AG04450 (cell line): Measurements from ENCODE around the gene RALGPS1. TPM values are rescaled to one million over a fixed set of nuclear protein-coding genes. Genes with fewer than 3 reads are reported as not detected.

ENCODE experiments used
- CTCF ChIA-PET: fragments of 300-600, 350-600 bp; formaldehyde crosslinking; extraction: SDS; loops from one replicate; lab custom pipeline; 2022; ENCODE audit warnings: antibody characterized with exemption, inconsistent platforms; lab: Charles Lee
- POLR2A ChIA-PET: fragments of 350-600 bp; formaldehyde crosslinking; extraction: SDS; loops from one replicate; lab custom pipeline; 2021; ENCODE audit warnings: antibody characterized with exemption, inconsistent platforms; lab: Yijun Ruan, JAX
- DNase-seq: peaks from one replicate; pipeline ENCODE4 v3.0.0-alpha.2; 2011; ENCODE audit warnings: low read depth, low spot score
- H3K27ac ChIP-seq: one replicate; pipeline ENCODE4 v1.5.1; 2012; ENCODE audit warnings: low read depth, low read length, control low read depth
- H3K27me3 ChIP-seq: one replicate; pipeline ENCODE4 v1.6.0; 2012; ENCODE audit warnings: low read length; ENCODE audit not compliant: control insufficient read depth, insufficient read depth
- H3K4me3 ChIP-seq: 2 replicates; pipeline ENCODE4 v1.5.1; 2011; ENCODE audit warnings: mild to moderate bottlenecking, low read depth, low read length, control low read depth
- H3K9me3 ChIP-seq: 2 replicates; pipeline ENCODE4 v1.5.1; 2012; ENCODE audit warnings: low read length; ENCODE audit not compliant: control insufficient read depth, insufficient read depth
- polyA plus RNA-seq: library from polyadenylated mRNA; depleted of rRNA; stranded (reverse); fragments of >200 nt; gene quantifications from 2 replicates; pipeline ENCODE4 v1.2.3, GENCODE V29; 2011
- TF ChIP-seq, protein P1 (sequence below): IDR thresholded peaks from 2 replicates; pipeline ENCODE4 v1.5.1; 2011; ENCODE audit warnings: low read depth, low read length, control low read depth, inconsistent platforms

RALGPS1 gene
- polyA plus RNA-seq, 1 experiment: 4.6 TPM

- ChIA-PET CTCF (no interaction called here), POLR2A (no interaction called here)
- DNase-seq: no peak
- H3K4me3 ChIP-seq: no peak overlapping the region
- no peaks in the 10 kb centered on the region; the same call in 1 of the 2 replicates for H3K9me3 ChIP-seq
- TF ChIP-seq, protein P1, sequence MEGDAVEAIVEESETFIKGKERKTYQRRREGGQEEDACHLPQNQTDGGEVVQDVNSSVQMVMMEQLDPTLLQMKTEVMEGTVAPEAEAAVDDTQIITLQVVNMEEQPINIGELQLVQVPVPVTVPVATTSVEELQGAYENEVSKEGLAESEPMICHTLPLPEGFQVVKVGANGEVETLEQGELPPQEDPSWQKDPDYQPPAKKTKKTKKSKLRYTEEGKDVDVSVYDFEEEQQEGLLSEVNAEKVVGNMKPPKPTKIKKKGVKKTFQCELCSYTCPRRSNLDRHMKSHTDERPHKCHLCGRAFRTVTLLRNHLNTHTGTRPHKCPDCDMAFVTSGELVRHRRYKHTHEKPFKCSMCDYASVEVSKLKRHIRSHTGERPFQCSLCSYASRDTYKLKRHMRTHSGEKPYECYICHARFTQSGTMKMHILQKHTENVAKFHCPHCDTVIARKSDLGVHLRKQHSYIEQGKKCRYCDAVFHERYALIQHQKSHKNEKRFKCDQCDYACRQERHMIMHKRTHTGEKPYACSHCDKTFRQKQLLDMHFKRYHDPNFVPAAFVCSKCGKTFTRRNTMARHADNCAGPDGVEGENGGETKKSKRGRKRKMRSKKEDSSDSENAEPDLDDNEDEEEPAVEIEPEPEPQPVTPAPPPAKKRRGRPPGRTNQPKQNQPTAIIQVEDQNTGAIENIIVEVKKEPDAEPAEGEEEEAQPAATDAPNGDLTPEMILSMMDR: no peak
- H3K27me3 ChIP-seq: no peaks in the 10 kb centered on the region
- no peak overlapping the region for H3K27ac ChIP-seq
Observed at GRCh38 chr9:127112735-127113161, 198.2 kb downstream of the RALGPS1 start.

GRCh38 chr9:127113191-127113972 is 198.8 kb downstream of the RALGPS1 start:
- H3K9me3 ChIP-seq: no peaks in the 10 kb centered on the region; the same call in 1 of the 2 replicates
- no peaks in the 10 kb centered on the region for H3K27me3 ChIP-seq
- ChIA-PET POLR2A (no interaction called here), CTCF (no interaction called here)
- no peak overlapping the region for H3K4me3 ChIP-seq
- TF ChIP-seq, protein P1: no peak
- H3K27ac ChIP-seq: no peak overlapping the region
- no peak for DNase-seq

DNA sequence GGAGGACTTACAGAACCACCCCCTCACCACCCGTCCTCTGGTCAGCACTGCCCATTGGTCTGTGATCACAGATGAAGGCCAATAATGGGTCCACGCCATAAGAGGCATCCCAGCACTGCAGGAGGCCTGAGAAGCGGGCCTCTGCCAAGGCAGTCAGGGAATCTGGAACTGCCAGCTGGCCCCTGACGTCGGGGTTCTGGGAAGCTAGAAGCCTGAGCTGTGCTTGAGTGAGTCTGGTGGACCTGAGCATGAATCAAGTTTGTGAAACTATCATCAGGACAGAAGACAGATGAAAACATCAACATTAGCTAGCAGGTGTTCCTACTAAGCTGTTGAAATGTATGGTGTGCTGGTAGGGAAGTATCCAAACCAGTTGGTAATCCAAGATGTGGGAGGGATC is 200.0 kb downstream of the RALGPS1 start:
- no peaks in the 10 kb centered on the region; the same call in 1 of the 2 replicates for H3K9me3 ChIP-seq
- POLR2A ChIA-PET: no interaction called here
- CTCF ChIA-PET: no interaction called here
- TF ChIP-seq, protein P1: no peak
- no peak overlapping the region for H3K27ac ChIP-seq
- no peaks in the 10 kb centered on the region for H3K27me3 ChIP-seq
- no peak overlapping the region for H3K4me3 ChIP-seq
- no peak for DNase-seq

- ChIA-PET POLR2A (interaction anchor here (1.4 kb wide), 1 partner anchor 7 kb away, joined by 3 read pairs; no protein-coding TSS in a partner anchor), CTCF (interaction anchor here (1.7 kb wide), 1 partner anchor 176 kb away, joined by 4 read pairs; no protein-coding TSS in a partner anchor)
- Histone ChIP-seq H3K27ac (no peak overlapping the region), H3K9me3 (no peaks in the 10 kb centered on the region; the same call in 1 of the 2 replicates), H3K4me3 (no peak overlapping the region), H3K27me3 (no peaks in the 10 kb centered on the region)
- TF ChIP-seq, protein P1: no peak
- DNase-seq: no peak
Observed at GRCh38 chr9:127116088-127116726, 201.6 kb downstream of the RALGPS1 start.

DNA sequence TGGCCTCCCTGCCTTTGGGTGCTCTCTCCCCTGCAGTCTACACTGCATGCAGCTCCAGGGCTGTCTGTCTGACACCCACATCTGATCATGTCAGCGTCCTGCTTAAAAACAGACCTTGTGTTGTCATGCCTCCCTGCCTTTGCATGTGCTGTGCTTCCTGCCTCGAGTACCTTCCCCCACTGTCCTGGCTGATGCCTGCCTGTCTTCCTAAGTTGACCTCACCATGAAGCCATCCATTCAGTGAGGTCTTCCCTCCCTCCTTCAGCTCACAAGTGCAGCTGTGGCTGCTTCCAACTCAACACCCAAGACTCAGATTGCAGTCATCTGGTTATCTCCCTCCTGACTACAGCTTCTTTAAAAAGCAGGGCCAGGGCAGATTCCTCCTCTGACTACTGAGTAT is 202.4 kb downstream of the RALGPS1 start:
- POLR2A ChIA-PET: interaction anchor here (0.6 to 1.4 kb wide), 2 partner anchors 8 to 17 kb away, joined by 3 read pairs; no protein-coding TSS in a partner anchor
- H3K27ac ChIP-seq: no peak overlapping the region
- no peaks in the 10 kb centered on the region; the same call in 1 of the 2 replicates for H3K9me3 ChIP-seq
- no peaks in the 10 kb centered on the region for H3K27me3 ChIP-seq
- TF ChIP-seq, protein P1: no peak
- CTCF ChIA-PET: interaction anchor here (0.6 to 1.7 kb wide), 2 partner anchors 174 to 177 kb away, joined by 3 to 4 read pairs; no protein-coding TSS in a partner anchor
- no peak for DNase-seq
- H3K4me3 ChIP-seq: no peak overlapping the region
